HPDE6-E6E7 (cell line): ENCODE measurements around the gene DCTPP1.

ENCODE experiments used
- DNase-seq: peaks from one replicate; pipeline ENCODE4 v3.0.0; 2011; ENCODE audit warnings: missing footprints; ENCODE audit errors: extremely low spot score

DCTPP1 gene

DNA sequence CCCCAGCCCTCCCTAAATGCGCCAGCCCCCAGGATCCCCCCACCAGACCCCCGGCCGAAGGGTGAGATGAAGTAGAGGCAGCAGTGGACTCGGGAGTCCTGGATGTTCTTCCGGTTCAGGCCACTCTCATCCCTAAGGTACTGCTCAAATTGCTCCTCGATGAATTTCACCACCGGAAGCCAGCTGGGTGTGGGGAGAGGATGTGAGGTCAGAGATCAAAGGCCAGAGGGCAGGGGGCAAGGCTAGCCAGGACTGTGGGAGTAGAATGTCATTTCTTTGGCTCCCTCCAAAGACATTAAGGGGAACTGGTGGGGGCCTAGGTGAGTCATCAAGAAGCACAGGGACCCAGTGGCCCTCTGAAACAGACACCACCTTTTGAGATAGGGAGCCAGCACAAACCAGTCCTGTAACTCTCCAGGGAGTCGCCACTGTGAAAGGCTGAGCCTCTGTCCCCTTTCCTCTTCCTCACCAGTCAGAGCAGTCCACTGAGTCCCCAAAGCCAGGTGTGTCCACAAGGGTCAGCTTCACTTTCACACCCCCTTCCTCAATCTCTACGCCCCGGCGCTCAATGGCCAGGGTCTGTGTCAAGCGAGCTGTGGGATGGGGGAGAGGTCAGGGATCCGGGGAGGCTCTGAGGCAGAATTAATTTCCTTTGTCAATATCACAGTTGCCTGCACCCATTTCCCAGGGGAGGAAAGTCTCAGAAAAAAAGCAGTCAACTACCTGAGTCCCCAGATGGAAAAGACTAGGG lies 48.4 kb downstream of the DCTPP1 start:
- DNase-seq, result no peak

DNA sequence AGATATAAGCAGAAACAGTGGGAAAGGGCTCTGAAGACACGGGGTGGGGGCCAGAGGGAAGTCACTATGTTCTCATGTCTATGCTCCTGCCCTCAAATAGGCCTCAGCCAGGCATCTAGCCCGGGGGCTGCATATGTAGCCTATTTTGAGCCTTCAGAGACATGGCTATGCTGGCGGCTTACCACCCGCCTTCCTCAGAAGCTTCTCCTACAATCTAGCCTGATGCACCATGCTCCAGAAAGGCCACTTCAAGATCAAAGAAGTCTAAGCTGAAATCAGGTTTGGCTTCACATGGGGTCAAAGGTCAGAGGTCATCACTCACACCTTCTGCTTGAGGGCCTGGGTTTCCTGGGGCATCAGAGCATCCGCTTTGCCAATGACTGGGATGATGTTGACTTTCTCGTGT lies 49.0 kb downstream of the DCTPP1 start:
- no peak for DNase-seq

DNA sequence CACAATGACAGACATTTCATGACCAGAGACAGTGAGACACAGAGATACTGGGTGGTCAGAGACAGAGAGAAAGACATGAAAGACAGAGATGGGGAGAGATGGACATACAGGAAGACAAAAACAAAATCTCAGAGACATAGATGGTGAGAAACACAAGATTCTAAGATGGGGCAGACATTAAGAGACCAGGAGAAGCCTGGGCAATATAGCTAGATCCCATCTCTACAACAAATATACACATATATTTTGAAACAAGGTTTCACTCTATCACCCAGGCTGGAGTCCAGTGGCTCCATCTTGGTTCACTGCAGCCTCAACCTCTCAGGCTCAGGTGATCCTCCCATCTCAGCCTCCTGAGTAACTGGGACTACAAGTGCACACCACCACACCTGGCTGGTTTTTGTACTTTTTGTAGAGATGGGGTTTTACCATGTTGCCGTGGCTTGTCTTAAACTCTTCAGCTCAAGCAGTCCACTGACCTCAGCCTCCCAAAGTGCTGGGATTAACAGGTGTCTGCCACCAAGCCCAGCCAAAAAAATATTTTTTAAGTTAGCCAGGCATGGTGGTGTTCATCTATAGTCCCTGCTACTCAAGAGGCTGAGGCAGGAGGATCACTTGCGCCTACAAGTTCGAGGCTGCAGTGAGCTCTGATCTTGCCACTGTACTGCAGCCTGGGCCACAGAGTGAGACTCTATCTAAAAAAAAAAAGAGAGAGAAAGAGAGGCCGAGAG lies 49.6 kb downstream of the DCTPP1 start:
- no peak for DNase-seq

DNA sequence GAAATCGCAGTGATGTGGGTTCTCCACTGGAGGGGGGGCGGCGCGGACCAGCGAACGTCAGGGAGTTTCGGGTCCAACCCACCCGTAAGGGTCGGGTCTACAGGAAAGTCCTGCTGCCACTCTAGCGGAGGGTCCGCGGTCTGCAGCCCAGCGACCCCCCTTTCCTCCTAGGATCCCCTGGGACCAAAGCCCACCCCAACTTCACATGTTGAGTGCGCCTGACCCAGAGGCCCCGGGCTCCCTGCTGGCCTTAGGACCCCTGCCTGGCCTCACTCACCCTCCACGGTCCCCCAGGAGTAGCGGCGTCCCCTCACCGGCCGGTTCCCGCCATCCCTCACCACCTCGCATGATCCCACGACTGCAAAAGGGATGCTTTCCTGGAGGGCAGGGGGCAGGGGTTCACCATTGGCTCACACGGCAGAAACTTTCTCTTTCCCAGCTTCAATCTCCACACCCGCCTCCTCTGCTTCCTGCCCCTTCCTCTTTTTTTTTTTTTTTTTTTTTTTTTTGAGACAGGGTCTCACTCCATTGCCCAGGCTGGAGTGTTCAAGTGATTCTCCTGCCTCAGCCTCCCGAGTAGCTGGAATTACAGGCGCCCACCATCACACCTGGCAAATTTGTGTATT lies 50.6 kb downstream of the DCTPP1 start:
- no peak for DNase-seq

DNA sequence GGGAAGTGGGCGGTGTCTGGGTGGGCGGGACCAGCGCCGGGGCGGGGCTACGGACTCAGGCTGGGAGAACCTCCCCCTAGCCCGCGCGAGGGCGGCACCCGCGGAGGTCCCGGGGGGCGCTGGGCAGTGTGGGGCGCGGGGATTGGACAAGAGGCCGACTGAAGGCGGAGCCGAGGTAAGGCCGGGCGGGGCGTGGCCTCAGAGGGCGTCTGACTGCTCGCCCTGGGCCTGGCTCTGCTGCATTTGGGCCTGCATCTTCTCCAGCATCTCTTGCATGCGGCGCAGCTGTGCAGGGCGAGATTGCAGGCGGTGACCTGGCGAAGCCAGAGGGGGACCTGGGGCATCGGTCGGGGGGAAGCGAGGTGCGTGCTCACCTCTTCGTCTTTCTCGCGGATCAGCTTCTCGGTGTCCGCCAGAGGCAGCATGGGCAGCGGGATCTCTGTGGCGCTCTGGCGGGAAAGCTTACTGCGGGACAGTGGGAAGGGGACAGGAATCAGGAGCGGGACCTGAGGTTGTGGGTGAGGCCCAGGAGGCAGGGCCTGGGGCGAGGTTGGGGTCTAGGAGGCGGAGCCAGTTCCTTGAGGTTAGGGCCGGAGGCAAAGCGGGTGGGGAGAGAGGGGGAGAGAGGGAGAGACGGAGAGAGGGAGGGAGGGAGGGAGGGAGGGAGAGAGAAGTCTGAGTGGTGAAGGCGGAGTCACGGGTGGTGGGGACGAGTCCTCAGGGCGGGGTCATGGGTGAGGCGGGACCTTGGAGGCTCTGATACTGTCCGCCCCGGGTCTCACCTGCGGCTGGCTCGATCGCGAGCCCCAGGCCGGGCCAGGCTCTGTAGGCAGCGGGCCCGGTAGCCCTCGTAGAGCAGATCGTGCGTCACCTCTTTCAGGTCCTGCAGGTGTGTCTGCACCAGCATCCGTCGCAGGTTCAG lies 51.3 kb downstream of the DCTPP1 start:
- DNase-seq, result peak; percentile 94

DNA sequence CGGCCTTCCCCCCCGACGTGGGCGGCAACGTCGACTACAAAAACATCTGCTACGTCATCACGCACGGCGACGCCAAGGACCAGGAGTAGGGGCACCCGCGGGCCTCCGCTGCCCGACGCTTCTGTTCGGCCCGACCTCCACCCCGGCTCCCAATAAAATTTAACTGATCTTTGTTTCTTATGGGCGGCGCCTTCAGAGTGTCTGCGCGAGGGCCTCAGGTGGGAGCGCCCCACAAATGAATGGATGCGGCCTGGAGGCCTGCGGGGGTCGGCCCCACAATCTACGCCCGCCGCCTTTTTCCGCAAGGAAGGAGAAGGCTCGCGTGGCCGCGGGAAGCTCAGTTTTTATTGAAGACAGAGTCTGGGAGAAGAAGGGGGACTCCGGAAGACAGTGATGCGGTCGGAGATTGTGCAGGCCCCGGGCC lies 52.0 kb downstream of the DCTPP1 start:
- DNase-seq, result peak; percentile 58

DNA sequence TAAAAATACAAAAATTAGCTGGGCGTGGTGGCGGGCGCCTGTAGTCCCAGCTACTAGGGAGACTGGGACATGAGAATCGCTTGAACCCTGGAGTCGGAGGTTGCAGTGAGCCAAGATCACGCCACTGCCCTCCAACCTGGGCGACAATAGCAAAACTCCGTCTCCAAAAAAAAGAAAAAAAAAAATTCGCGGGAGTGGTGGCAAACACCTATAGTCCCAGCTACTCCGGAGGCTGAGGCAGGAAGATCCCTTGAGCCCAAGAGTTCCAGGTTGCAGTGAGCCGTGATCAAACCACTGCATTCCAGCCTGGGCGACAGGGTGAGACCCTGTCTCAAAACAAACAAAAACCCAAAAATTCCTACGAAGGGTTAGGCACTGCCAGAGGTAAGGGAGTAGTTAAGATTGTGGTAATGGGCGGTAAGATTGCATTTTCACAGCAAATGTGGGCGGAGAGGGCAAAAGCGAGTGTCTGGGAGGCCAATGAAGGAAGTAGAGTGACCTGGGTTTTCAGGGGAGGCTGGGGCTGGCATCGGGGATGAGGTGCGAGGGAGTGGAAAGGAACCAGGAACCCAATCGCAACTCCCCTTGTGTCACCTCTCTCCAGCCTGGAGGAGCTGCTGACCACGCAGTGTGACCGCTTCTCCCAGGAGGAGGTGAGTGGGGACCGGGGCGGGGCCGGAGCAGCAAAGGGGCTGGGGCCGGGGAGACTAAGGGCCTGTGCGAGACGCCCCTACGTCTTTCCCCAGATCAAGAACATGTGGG lies 52.6 kb downstream of the DCTPP1 start:
- DNase-seq, result no peak

DNA sequence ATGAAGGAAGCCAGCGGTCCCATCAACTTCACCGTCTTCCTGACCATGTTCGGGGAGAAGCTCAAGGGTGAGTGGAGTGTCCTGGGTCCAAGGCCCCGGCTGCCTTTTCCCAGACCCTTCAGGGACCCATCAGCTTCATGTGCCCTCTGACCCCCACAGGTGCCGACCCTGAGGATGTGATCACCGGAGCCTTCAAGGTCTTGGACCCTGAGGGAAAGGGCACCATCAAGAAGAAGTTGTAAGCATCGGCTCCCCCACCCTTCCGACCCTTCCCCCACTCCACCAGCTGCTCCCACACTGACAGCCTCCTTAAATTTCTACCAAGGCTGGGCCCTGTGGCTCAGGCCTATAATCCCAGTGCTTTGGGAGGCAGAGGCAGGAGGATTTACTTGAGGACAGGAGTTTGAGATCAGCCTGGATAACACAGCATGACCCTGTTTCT lies 53.3 kb downstream of the DCTPP1 start:
- no peak for DNase-seq

DNA sequence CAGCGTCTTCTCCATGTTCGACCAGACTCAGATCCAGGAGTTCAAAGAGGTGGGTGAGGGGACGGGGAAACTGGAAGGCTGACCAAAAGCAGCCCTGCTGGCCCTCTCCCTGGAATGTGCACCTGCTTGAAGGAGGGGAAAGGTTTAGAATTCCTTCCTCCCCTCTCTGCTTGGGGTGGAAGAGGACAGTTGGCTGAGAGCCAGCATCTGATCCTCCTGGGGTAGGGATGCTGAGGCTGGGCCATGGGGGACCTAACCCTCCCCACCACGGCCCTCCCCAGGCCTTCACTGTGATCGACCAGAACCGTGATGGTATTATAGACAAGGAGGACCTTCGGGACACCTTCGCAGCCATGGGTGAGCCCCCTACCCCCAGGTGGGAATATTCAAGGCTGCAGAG lies 54.0 kb downstream of the DCTPP1 start:
- DNase-seq, result no peak

DNA sequence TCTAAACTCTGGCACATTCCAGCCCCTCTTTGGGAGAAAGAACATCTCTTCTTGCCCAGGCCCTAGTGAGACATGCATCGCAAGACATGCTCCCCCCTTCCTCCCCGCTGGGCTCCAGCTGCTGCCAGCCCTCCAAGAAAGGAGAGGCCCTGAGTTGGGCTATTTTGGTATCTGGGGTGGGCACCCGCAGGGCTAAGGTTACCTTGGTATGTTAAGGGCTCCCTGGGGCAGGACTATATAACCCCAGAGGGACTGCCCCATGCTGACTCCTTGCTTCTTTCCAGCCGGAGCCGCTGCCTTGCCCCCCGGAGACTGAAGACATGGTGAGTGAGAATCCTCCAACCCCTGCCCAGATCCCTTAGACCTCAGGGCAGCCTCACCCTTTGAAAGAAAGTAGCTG lies 55.3 kb downstream of the DCTPP1 start, which contains the start of gene MYL11:
TSS of gene MYL11 (plus strand) at position 265 of the 400 bp plus-strand sequence. CDS start at position 321, 56 bp downstream.
- no peak for DNase-seq
